ENCODE measurements around the gene HIVEP3.

HIVEP3 gene

DNA sequence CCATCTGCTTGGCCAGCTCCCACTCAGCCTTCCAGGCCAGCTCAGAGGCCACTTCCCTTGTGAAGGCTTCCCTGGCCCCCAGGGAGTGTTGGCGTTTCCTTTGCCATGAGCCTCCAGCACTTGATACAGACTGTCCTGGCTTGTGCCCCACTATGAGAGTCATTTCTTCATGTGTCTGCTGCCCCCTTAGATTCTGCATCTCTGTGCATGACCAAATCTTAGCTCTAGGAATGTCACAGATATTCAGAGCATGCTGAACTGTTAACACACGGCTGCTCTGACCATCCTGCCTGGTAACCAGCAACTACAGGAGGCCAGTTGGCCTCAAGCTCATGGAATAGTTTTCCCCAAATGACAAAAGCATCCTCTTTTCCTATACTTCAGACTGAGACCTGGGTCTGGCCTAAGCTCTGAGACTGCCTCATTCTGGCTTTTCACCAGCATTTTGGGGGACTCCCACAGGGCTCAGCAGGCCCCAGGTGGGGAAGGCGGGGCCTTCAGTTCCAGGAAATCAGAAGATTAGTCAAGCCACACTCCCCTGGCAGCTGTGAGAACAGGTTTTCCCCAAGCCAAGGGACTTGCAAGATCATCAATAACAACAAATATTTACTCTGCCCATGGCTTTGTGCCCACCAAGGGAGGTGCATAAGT lies 251.6 kb downstream of the HIVEP3 start:
- H3K9ac ChIP-seq (ENCODE audit: low read depth, low read length, poor library complexity, severe bottlenecking): no peak overlapping the region
- no peaks in the 10 kb centered on the region for H3K9me2 ChIP-seq (replicated peaks; ENCODE audit: low read depth, low read length)
- H3K4me3 ChIP-seq (ENCODE audit: low read length, poor library complexity, severe bottlenecking): no peak overlapping the region
- no peak overlapping the region for H2AFZ ChIP-seq (ENCODE audit: low read length)
- no peaks in the 10 kb centered on the region for H3K9me3 ChIP-seq (ENCODE audit: insufficient read depth, low read depth, low read length)
- TF ChIP-seq EZH2phosphoT487 (IDR thresholded peaks at IDR 0.05; ENCODE audit: borderline replicate concordance): no peak
- no peak for TF ChIP-seq CTCF (conservative IDR thresholded peaks at IDR 0.05; ENCODE audit: low read length)
- no peaks in the 10 kb centered on the region for H3K36me3 ChIP-seq (ENCODE audit: insufficient read depth, low read length)
- no peaks in the 10 kb centered on the region for H3K27me3 ChIP-seq (ENCODE audit: insufficient read depth, low read length, poor library complexity, severe bottlenecking)
- H3K79me2 ChIP-seq (ENCODE audit: insufficient read depth, low read length): no peaks in the 10 kb centered on the region
- peaks cover 3% of the 10 kb centered on the region; the same call in 1 of the 2 replicates for H3F3A ChIP-seq (ENCODE audit: low read depth)
- peak overlapping the region; percentile 10 for H3K4me2 ChIP-seq (ENCODE audit: low read depth, low read length, poor library complexity, severe bottlenecking)
- H3K4me1 ChIP-seq (ENCODE audit: insufficient read depth, low read length, poor library complexity, severe bottlenecking): peaks cover 20% of the 10 kb centered on the region
- H4K20me1 ChIP-seq (ENCODE audit: insufficient read depth, low read length, poor library complexity, severe bottlenecking): no peaks in the 10 kb centered on the region

- Histone ChIP-seq H3K9me3 (ENCODE audit: insufficient read depth, low read depth, low read length) (no peaks in the 10 kb centered on the region), H3K4me3 (ENCODE audit: low read length, poor library complexity, severe bottlenecking) (no peak overlapping the region), H3F3A (ENCODE audit: low read depth) (peaks cover 3% of the 10 kb centered on the region; the same call in 1 of the 2 replicates), H3K79me2 (ENCODE audit: insufficient read depth, low read length) (no peaks in the 10 kb centered on the region), H3K9ac (ENCODE audit: low read depth, low read length, poor library complexity, severe bottlenecking) (no peak overlapping the region), H3K4me1 (ENCODE audit: insufficient read depth, low read length, poor library complexity, severe bottlenecking) (peaks cover 22% of the 10 kb centered on the region), H3K9me2 (replicated peaks; ENCODE audit: low read depth, low read length) (no peaks in the 10 kb centered on the region), H2AFZ (ENCODE audit: low read length) (no peak overlapping the region), H3K4me2 (ENCODE audit: low read depth, low read length, poor library complexity, severe bottlenecking) (no peak overlapping the region), H3K27me3 (ENCODE audit: insufficient read depth, low read length, poor library complexity, severe bottlenecking) (no peaks in the 10 kb centered on the region), H3K36me3 (ENCODE audit: insufficient read depth, low read length) (no peaks in the 10 kb centered on the region), H4K20me1 (ENCODE audit: insufficient read depth, low read length, poor library complexity, severe bottlenecking) (no peaks in the 10 kb centered on the region)
- no peak for TF ChIP-seq EZH2phosphoT487 (IDR thresholded peaks at IDR 0.05; ENCODE audit: borderline replicate concordance)
- no peak for TF ChIP-seq CTCF (conservative IDR thresholded peaks at IDR 0.05; ENCODE audit: low read length)
Measured at GRCh38 chr1:41665962-41666917, 252.5 kb downstream of the HIVEP3 start.

- no peak overlapping the region for H2AFZ ChIP-seq (ENCODE audit: low read length)
- no peaks in the 10 kb centered on the region for H3K36me3 ChIP-seq (ENCODE audit: insufficient read depth, low read length)
- H3K4me3 ChIP-seq (ENCODE audit: low read length, poor library complexity, severe bottlenecking): no peak overlapping the region
- no peaks in the 10 kb centered on the region for H3K27me3 ChIP-seq (ENCODE audit: insufficient read depth, low read length, poor library complexity, severe bottlenecking)
- peaks cover 3% of the 10 kb centered on the region; the same call in 1 of the 2 replicates for H3F3A ChIP-seq (ENCODE audit: low read depth)
- no peak overlapping the region for H3K4me2 ChIP-seq (ENCODE audit: low read depth, low read length, poor library complexity, severe bottlenecking)
- H3K9ac ChIP-seq (ENCODE audit: low read depth, low read length, poor library complexity, severe bottlenecking): no peak overlapping the region
- no peaks in the 10 kb centered on the region for H4K20me1 ChIP-seq (ENCODE audit: insufficient read depth, low read length, poor library complexity, severe bottlenecking)
- TF ChIP-seq EZH2phosphoT487 (IDR thresholded peaks at IDR 0.05; ENCODE audit: borderline replicate concordance): no peak
- TF ChIP-seq CTCF (conservative IDR thresholded peaks at IDR 0.05; ENCODE audit: low read length): no peak
- H3K79me2 ChIP-seq (ENCODE audit: insufficient read depth, low read length): no peaks in the 10 kb centered on the region
- peaks cover 22% of the 10 kb centered on the region for H3K4me1 ChIP-seq (ENCODE audit: insufficient read depth, low read length, poor library complexity, severe bottlenecking)
- H3K9me3 ChIP-seq (ENCODE audit: insufficient read depth, low read depth, low read length): no peaks in the 10 kb centered on the region
- no peaks in the 10 kb centered on the region for H3K9me2 ChIP-seq (replicated peaks; ENCODE audit: low read depth, low read length)
Measured at GRCh38 chr1:41664861-41665640, 253.7 kb downstream of the HIVEP3 start.

Measured in Loucy (cell line).